T1000 (cell line): ENCODE results near the gene PLCE1.
"Not testable (repeated sequence)": the region's sequence is repeated elsewhere in the genome, so short reads cannot be mapped to it uniquely, and the experiment has no call there.

Experiments used
- DNase-seq: peaks from one replicate; lab custom pipeline; 2025; ENCODE audit warnings: mixed read lengths; lab: John Stamatoyannopoulos, UW

Gene PLCE1

GRCh38 chr10:93993782-93994437, at the start of gene PLCE1:
PLCE1 (plus strand) TSS chr10:93993931; CDS start chr10:94031047, 37,116 bp downstream.
- DNase-seq = peak; percentile 42

GRCh38 chr10:93945819-93946218, 47.9 kb upstream of the PLCE1 start:
- no peak for DNase-seq

GRCh38 chr10:93947055-93947454, 46.7 kb upstream of the PLCE1 start:
- DNase-seq = no peak

GRCh38 chr10:93947524-93947923, 46.2 kb upstream of the PLCE1 start:
- no peak for DNase-seq

GRCh38 chr10:93951905-93952304, 41.8 kb upstream of the PLCE1 start:
- no peak for DNase-seq

GRCh38 chr10:93954299-93954698, 39.4 kb upstream of the PLCE1 start:
- DNase-seq = no peak

- DNase-seq = peak; percentile 16
Measured at GRCh38 chr10:93954726-93955363, 38.9 kb upstream of the PLCE1 start.

- no peak for DNase-seq
Measured at GRCh38 chr10:93958834-93959233, 34.9 kb upstream of the PLCE1 start.

- DNase-seq = not testable (repeated sequence)
Measured at GRCh38 chr10:93960988-93961387, 32.7 kb upstream of the PLCE1 start.

GRCh38 chr10:93962973-93963372, 30.8 kb upstream of the PLCE1 start:
- DNase-seq = no peak

GRCh38 chr10:93963434-93963833, 30.3 kb upstream of the PLCE1 start:
- DNase-seq = no peak

- no peak for DNase-seq
Measured at GRCh38 chr10:93965911-93966310, 27.8 kb upstream of the PLCE1 start.

GRCh38 chr10:93967756-93968155, 26.0 kb upstream of the PLCE1 start:
- DNase-seq = no peak

- no peak for DNase-seq
Measured at GRCh38 chr10:93968540-93968945, 25.2 kb upstream of the PLCE1 start.

GRCh38 chr10:93970433-93971010, 23.2 kb upstream of the PLCE1 start:
- not testable (repeated sequence) for DNase-seq

- DNase-seq = no peak
Measured at GRCh38 chr10:93973748-93974445, 19.8 kb upstream of the PLCE1 start.

- no peak for DNase-seq
Measured at GRCh38 chr10:93977442-93977841, 16.3 kb upstream of the PLCE1 start.

GRCh38 chr10:93980486-93980885, 13.2 kb upstream of the PLCE1 start:
- no peak for DNase-seq

- no peak for DNase-seq
Measured at GRCh38 chr10:93991114-93991513, 2.6 kb upstream of the PLCE1 start.

- peak; percentile 58 for DNase-seq
Measured at GRCh38 chr10:93991596-93992284, 2.0 kb upstream of the PLCE1 start.

- DNase-seq = no peak
Measured at GRCh38 chr10:93992400-93993030, 1.2 kb upstream of the PLCE1 start.

- no peak for DNase-seq
Measured at GRCh38 chr10:93993414-93993781, 333 bp upstream of the PLCE1 start.
